DND-41 (cell line): Measurements from ENCODE around the gene THBS1.

Experiments
- ATAC-seq: fragments of 200-7000 bp; cut with Tn5 transposase; 3 replicates; pipeline ENCODE4 v1.9.1; 2021; ENCODE audit warnings: low read depth; ENCODE audit not compliant: insufficient read depth
- DNase-seq: peaks from one replicate; pipeline ENCODE4 v3.0.0-alpha.2; 2020
- H2AFZ ChIP-seq: 2 replicates; pipeline ENCODE4 v1.6.0; 2012; ENCODE audit warnings: low read depth, low read length
- H3K27ac ChIP-seq: 2 replicates; pipeline ENCODE4 v1.5.1; 2012; ENCODE audit warnings: low read length, inconsistent platforms
- H3K27me3 ChIP-seq: fragments of 200-600 bp; sonication (generic); 2 replicates; pipeline ENCODE4 v1.6.0; 2012; ENCODE audit warnings: low read length, mild to moderate bottlenecking, inconsistent platforms; ENCODE audit not compliant: insufficient read depth, poor library complexity
- H3K36me3 ChIP-seq: 2 replicates; pipeline ENCODE4 v1.5.1; 2012; ENCODE audit warnings: low read length, inconsistent platforms; ENCODE audit not compliant: insufficient read depth
- H3K4me1 ChIP-seq: 2 replicates; pipeline ENCODE4 v1.5.1; 2012; ENCODE audit warnings: mild to moderate bottlenecking, low read length; ENCODE audit not compliant: insufficient read depth
- H3K4me2 ChIP-seq: 2 replicates; pipeline ENCODE4 v1.6.0; 2012; ENCODE audit warnings: mild to moderate bottlenecking, moderate library complexity, low read length, inconsistent platforms; ENCODE audit not compliant: insufficient read depth
- H3K4me3 ChIP-seq, 2 experiments: fragments of 200-600 bp in 1 of 2; shearing (Covaris generic) in 1 of 2; 2 replicates each; pipeline ENCODE4 v1.5.1; 2012 to 2016; ENCODE audit warnings: inconsistent platforms in 2 of 2, low read length in 2 of 2, mild to moderate bottlenecking in 2 of 2, low read depth in 1 of 2, moderate library complexity in 1 of 2
- H3K79me2 ChIP-seq: 2 replicates; pipeline ENCODE4 v1.6.0; 2012; ENCODE audit warnings: low read length, inconsistent platforms; ENCODE audit not compliant: insufficient read depth
- H3K9ac ChIP-seq: 2 replicates; pipeline ENCODE4 v1.6.0; 2012; ENCODE audit warnings: low read depth, mild to moderate bottlenecking, inconsistent platforms, low read length, moderate library complexity
- H3K9me3 ChIP-seq: 2 replicates; pipeline ENCODE4 v1.5.1; 2012; ENCODE audit warnings: low read length, moderate library complexity, mild to moderate bottlenecking, inconsistent platforms; ENCODE audit not compliant: insufficient read depth, severe bottlenecking
- H4K20me1 ChIP-seq: 2 replicates; pipeline ENCODE4 v1.6.0; 2012; ENCODE audit warnings: low read length; ENCODE audit not compliant: insufficient read depth
- CTCF ChIP-seq: IDR thresholded peaks from 2 replicates; pipeline ENCODE4 v1.5.1; 2012; ENCODE audit warnings: borderline replicate concordance, low read length, moderate library complexity, mild to moderate bottlenecking; ENCODE audit not compliant: poor library complexity, severe bottlenecking; ENCODE audit errors: extremely low read depth
- EZH2 ChIP-seq: IDR thresholded peaks from 3 replicates; pipeline ENCODE4 v1.6.1; 2012; ENCODE audit warnings: borderline replicate concordance, low read depth, mild to moderate bottlenecking, moderate library complexity, low read length, inconsistent platforms; ENCODE audit not compliant: severe bottlenecking

THBS1 gene

GRCh38 chr15:39564972-39565665 lies 15.8 kb upstream of the THBS1 start:
- ATAC-seq (no peak), DNase-seq (no peak)
- Histone ChIP-seq H3K27ac (no peak overlapping the region), H3K9ac (no peak overlapping the region), H3K4me2 (no peak overlapping the region), H3K36me3 (no peaks in the 10 kb centered on the region), H3K9me3 (no peaks in the 10 kb centered on the region), H4K20me1 (no peaks in the 10 kb centered on the region), H3K4me1 (no peaks in the 10 kb centered on the region), H3K79me2 (no peaks in the 10 kb centered on the region), H3K4me3 (no peak overlapping the region), H3K27me3 (no peaks in the 10 kb centered on the region), H2AFZ (no peak overlapping the region)
- TF ChIP-seq EZH2 = no peak
- no peak for TF ChIP-seq CTCF

- Histone ChIP-seq H3K4me1 (no peaks in the 10 kb centered on the region), H3K4me3 (no peak overlapping the region), H3K27me3 (no peaks in the 10 kb centered on the region), H3K36me3 (no peaks in the 10 kb centered on the region), H3K9me3 (no peaks in the 10 kb centered on the region), H3K9ac (no peak overlapping the region), H2AFZ (no peak overlapping the region), H3K27ac (no peak overlapping the region), H3K79me2 (no peaks in the 10 kb centered on the region), H3K4me2 (no peak overlapping the region), H4K20me1 (no peaks in the 10 kb centered on the region)
- DNase-seq = no peak
- no peak for ATAC-seq
- no peak for TF ChIP-seq EZH2
- TF ChIP-seq CTCF = no peak
Measured at GRCh38 chr15:39565851-39566250, 15.0 kb upstream of the THBS1 start.

GRCh38 chr15:39573287-39573686 lies 7.6 kb upstream of the THBS1 start:
- Histone ChIP-seq H3K36me3 (no peaks in the 10 kb centered on the region), H3K4me2 (no peak overlapping the region), H4K20me1 (no peaks in the 10 kb centered on the region), H3K27ac (no peak overlapping the region), H3K27me3 (no peaks in the 10 kb centered on the region), H3K9ac (no peak overlapping the region), H3K9me3 (no peaks in the 10 kb centered on the region), H2AFZ (no peak overlapping the region), H3K4me3 (no peak overlapping the region), H3K4me1 (no peaks in the 10 kb centered on the region), H3K79me2 (no peaks in the 10 kb centered on the region)
- ATAC-seq = no peak
- DNase-seq = no peak
- TF ChIP-seq CTCF = no peak
- TF ChIP-seq EZH2 = no peak
